ENCODE measurements around the gene SSNA1. TPM values are rescaled to one million over a fixed set of nuclear protein-coding genes. Genes with fewer than 3 reads are reported as not detected.

Gene SSNA1
- total RNA-seq, 2 donors from 2014 or later, result 64.1 to 84.5 TPM

DNA sequence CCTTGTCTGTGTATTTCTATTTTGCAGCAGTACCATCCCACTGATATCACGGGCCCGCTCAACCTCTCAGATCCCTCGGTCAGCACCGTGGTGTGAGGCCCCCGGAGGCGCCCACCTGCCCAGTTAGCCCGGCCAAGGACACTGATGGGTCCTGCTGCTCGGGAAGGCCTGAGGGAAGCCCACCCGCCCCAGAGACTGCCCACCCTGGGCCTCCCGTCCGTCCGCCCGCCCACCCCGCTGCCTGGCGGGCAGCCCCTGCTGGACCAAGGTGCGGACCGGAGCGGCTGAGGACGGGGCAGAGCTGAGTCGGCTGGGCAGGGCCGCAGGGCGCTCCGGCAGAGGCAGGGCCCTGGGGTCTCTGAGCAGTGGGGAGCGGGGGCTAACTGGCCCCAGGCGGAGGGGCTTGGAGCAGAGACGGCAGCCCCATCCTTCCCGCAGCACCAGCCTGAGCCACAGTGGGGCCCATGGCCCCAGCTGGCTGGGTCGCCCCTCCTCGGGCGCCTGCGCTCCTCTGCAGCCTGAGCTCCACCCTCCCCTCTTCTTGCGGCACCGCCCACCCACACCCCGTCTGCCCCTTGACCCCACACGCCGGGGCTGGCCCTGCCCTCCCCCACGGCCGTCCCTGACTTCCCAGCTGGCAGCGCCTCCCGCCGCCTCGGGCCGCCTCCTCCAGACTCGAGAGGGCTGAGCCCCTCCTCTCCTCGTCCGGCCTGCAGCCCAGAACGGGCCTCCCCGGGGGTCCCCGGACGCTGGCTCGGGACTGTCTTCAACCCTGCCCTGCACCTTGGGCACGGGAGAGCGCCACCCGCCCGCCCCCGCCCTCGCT is 20.5 kb upstream of the SSNA1 start:
- H3K36me3 Mint-ChIP-seq (ENCODE audit: insufficient read depth in 2 of 2), result no peaks in the 10 kb centered on the region
- ATAC-seq (replicated peaks in 1 of 2) (peak; percentile 19 to 25), DNase-seq (no peak)
- H3K4me1 Mint-ChIP-seq (ENCODE audit: low read depth), result no peaks in the 10 kb centered on the region
- H3K4me3 Mint-ChIP-seq, result no peak overlapping the region
- H3K27me3 Mint-ChIP-seq (ENCODE audit: low read depth), result peaks cover 21% of the 10 kb centered on the region
- no peak overlapping the region for H3K27ac Mint-ChIP-seq
- no peaks in the 10 kb centered on the region for H3K9me3 Mint-ChIP-seq

GRCh38 chr9:137168573-137168903 is 19.9 kb upstream of the SSNA1 start:
- DNase-seq, result peak in 1 of 2 donors; percentile 23
- H3K9me3 Mint-ChIP-seq, result no peaks in the 10 kb centered on the region
- peak overlapping the region; percentile 59 to 73 for H3K4me3 Mint-ChIP-seq
- H3K36me3 Mint-ChIP-seq (ENCODE audit: insufficient read depth in 2 of 2), result no peaks in the 10 kb centered on the region
- peaks cover 26% of the 10 kb centered on the region for H3K27me3 Mint-ChIP-seq (ENCODE audit: low read depth)
- peaks cover 5% of the 10 kb centered on the region for H3K4me1 Mint-ChIP-seq (ENCODE audit: low read depth)
- no peak overlapping the region for H3K27ac Mint-ChIP-seq
- peak; percentile 18 to 21 for ATAC-seq (replicated peaks in 1 of 2)

- H3K27me3 Mint-ChIP-seq (ENCODE audit: low read depth), result peaks cover 28% of the 10 kb centered on the region
- H3K9me3 Mint-ChIP-seq, result no peaks in the 10 kb centered on the region
- ATAC-seq (replicated peaks in 1 of 2), result peak; percentile 34 to 41
- no peak overlapping the region for H3K27ac Mint-ChIP-seq
- H3K4me1 Mint-ChIP-seq (ENCODE audit: low read depth), result peaks cover 6% of the 10 kb centered on the region
- H3K4me3 Mint-ChIP-seq, result peak overlapping the region; percentile 62 to 73
- H3K36me3 Mint-ChIP-seq (ENCODE audit: insufficient read depth in 2 of 2), result no peaks in the 10 kb centered on the region
- peak; percentile 35 to 36 for DNase-seq
Measured at GRCh38 chr9:137168904-137169856, 19.3 kb upstream of the SSNA1 start.

DNA sequence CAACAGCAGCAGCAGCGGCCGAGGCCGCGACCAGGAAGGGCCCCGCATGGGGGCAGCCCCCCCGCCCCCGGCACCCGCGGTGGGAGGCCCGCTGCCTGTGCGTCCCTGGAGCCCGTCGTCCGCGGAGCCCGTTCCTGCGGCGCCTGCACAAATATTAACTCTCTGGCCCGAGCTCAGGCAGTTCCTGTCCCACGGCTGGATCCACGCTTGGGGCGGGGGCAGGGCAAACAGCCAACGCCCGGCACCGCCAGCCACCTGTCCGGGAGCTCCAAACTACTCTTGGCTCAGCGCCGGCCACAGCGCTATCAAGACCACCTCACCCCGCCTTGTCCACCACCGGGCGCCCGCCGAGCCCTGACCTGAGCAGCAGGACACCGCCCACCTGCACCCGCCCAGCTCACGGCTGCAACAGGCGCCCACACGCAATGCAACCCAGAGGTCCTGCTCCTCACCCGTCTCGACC is 18.5 kb upstream of the SSNA1 start, which contains the start of gene LRRC26:
Gene LRRC26 (minus strand): TSS at position 156 of the 463 bp plus-strand sequence. CDS start 108 bp downstream, at position 48.
- Mint-ChIP-seq H3K27ac (no peak within 1 kb of the TSS), H3K27me3 (ENCODE audit: low read depth) (peaks cover 28% of the 10 kb centered on the region), H3K36me3 (ENCODE audit: insufficient read depth in 2 of 2) (no peaks in the 10 kb centered on the region), H3K4me1 (ENCODE audit: low read depth) (peaks cover 6% of the 10 kb centered on the region), H3K9me3 (no peaks in the 10 kb centered on the region), H3K4me3 (peak within 1 kb of the TSS; percentile 62 to 73)
- DNase-seq, result no peak
- ATAC-seq (replicated peaks in 1 of 2), result no peak

DNA sequence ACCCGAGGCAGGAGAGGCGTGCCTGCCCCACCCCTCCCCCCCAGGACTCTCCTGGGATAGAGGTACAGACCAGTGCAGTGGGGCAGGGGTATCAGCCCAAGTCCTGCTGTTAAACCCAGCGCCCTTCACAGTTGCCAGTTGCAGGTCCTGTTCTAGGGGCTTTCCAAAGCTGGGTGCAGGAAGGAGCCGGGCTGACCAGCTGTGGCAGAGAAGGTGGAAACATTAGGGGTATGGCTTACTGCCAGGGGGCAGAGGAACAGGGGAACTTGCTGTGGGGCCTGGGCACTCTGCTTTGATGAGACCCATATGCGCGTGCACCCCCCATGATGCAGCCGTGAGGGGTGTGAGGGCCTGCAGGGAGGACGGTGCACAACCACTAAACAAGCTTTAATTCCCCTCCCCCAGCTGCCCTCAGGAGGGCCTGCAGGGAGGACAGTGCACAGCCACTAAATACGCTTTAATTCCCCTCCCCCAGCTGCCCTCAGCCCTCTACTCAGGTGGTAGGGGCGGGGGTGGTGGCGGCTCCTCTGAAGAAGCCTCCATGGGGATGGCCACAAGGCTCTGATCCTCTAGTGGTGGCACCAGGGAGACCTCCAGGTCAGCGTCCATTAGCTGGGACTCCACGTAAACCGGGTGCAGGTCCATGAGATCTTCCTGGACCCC is 17.9 kb upstream of the SSNA1 start:
- Mint-ChIP-seq H3K27ac (no peak overlapping the region), H3K27me3 (ENCODE audit: low read depth) (peaks cover 28% of the 10 kb centered on the region), H3K4me1 (ENCODE audit: low read depth) (peaks cover 6% of the 10 kb centered on the region), H3K4me3 (no peak overlapping the region), H3K36me3 (ENCODE audit: insufficient read depth in 2 of 2) (no peaks in the 10 kb centered on the region), H3K9me3 (no peaks in the 10 kb centered on the region)
- ATAC-seq (replicated peaks in 1 of 2), result no peak
- no peak for DNase-seq

GRCh38 chr9:137171149-137171900 is 17.2 kb upstream of the SSNA1 start:
- ATAC-seq (replicated peaks in 1 of 2) (no peak), DNase-seq (no peak)
- Mint-ChIP-seq H3K4me1 (ENCODE audit: low read depth) (peaks cover 6% of the 10 kb centered on the region), H3K27ac (no peak overlapping the region), H3K4me3 (no peak overlapping the region), H3K9me3 (no peaks in the 10 kb centered on the region), H3K27me3 (ENCODE audit: low read depth) (peaks cover 27% of the 10 kb centered on the region), H3K36me3 (ENCODE audit: insufficient read depth in 2 of 2) (no peaks in the 10 kb centered on the region)

DNA sequence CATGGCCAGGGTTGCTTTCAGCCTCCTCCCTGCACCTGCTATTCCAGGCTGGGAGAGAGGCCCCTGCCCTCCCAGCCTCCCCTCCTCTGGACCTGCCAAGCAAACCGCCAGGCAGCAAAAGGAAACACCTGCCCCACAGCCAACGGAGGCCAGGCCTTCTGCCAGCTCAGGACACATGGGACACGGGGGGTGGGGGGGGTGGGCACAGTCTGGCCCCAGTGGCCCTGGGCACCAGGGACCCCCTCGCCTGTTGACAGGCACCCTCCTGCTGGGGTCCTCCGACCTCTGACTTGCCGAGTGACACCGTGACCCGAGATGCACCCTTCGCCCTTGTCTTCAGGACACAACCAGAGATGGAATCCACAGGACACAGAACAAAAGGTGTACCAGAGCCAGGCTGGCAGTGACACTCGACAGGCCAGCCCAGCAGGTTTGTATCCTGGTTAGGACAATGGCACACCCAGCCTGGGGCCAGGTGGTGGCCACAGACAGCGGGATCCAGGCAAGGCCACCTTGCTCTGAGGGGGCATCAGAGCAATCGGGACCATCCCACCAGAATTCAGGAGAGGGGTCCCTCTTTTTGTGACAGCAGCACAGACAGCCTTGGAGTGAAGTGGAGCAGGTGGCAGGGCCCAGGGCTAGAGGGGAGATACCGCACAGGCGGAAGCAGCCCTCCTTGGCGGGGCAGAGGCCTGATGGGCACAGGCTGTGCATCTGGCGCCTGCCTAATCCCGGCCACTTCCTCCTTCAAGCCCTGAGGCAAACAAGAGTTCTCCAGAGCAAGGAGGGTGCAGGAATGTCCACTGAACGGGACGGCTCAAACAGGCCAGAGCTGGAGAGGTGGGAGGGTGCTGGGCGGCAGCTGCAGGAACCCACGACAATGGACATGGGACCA is 15.3 kb upstream of the SSNA1 start:
- no peaks in the 10 kb centered on the region for H3K9me3 Mint-ChIP-seq
- H3K36me3 Mint-ChIP-seq (ENCODE audit: insufficient read depth in 2 of 2), result no peaks in the 10 kb centered on the region
- ATAC-seq (replicated peaks in 1 of 2), result no peak
- H3K27me3 Mint-ChIP-seq (ENCODE audit: low read depth), result peaks cover 21% of the 10 kb centered on the region
- no peak for DNase-seq
- H3K4me3 Mint-ChIP-seq, result no peak overlapping the region
- H3K27ac Mint-ChIP-seq, result no peak overlapping the region
- peaks cover 6% of the 10 kb centered on the region for H3K4me1 Mint-ChIP-seq (ENCODE audit: low read depth)

DNA sequence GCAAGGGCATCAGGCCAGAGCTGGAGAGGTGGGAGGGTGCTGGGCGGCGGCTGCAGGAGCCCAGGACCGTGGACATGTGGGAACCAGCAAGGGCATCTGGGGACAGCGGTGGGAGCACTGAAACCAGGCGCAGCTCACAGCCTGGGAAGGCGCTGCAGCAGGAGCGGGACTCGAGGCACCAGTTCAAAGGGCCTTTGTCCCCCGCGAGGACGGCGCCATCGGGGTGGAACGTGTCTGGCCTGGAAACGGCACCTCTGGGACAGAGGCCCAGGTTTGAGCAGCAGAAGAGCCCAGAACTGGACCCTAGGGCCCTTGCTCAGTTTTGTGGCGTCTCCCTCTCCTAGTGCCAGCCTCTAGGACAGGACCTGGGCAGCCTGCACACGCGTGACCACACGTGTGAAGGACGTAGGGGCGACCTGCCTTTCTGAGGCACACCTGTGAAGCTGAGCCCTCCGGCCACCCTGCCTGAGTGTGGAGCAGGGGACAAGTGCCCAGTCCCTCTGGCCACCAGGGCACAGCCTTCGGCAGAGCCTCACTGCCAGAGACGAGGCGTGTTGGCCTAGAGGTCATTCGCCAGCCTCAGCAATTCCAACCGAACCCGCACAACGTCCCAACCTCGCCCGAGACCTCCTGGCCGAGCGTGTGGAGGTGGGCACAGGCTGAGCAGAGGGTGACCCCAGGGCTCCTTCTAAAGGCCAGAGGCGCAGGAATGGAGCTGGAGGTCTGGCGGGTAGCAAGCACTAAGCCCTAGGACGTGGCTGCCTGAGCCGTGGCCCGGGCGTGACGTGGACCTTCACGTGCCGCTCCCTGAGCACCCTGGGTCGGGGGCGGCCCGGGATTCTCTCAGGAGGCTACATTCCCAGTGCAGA is 14.4 kb upstream of the SSNA1 start:
- Mint-ChIP-seq H3K27ac (no peak overlapping the region), H3K9me3 (no peaks in the 10 kb centered on the region), H3K27me3 (ENCODE audit: low read depth) (peaks cover 21% of the 10 kb centered on the region), H3K4me1 (ENCODE audit: low read depth) (peaks cover 6% of the 10 kb centered on the region), H3K36me3 (ENCODE audit: insufficient read depth in 2 of 2) (no peaks in the 10 kb centered on the region), H3K4me3 (no peak overlapping the region)
- ATAC-seq (replicated peaks in 1 of 2) (no peak), DNase-seq (no peak)

- Mint-ChIP-seq H3K27me3 (ENCODE audit: low read depth) (peaks cover 21% of the 10 kb centered on the region), H3K4me1 (ENCODE audit: low read depth) (peaks cover 6% of the 10 kb centered on the region), H3K4me3 (no peak overlapping the region), H3K9me3 (no peaks in the 10 kb centered on the region), H3K36me3 (ENCODE audit: insufficient read depth in 2 of 2) (no peaks in the 10 kb centered on the region), H3K27ac (no peak overlapping the region)
- ATAC-seq (replicated peaks in 1 of 2), result peak in 1 of 2 donors; percentile 10
- DNase-seq, result no peak
Measured at GRCh38 chr9:137174722-137175293, 13.7 kb upstream of the SSNA1 start.

- no peak for ATAC-seq (replicated peaks in 1 of 2)
- H3K27me3 Mint-ChIP-seq (ENCODE audit: low read depth), result peaks cover 16% of the 10 kb centered on the region
- no peak overlapping the region for H3K4me3 Mint-ChIP-seq
- no peak for DNase-seq
- no peak overlapping the region for H3K27ac Mint-ChIP-seq
- H3K36me3 Mint-ChIP-seq (ENCODE audit: insufficient read depth in 2 of 2), result no peaks in the 10 kb centered on the region
- H3K9me3 Mint-ChIP-seq, result no peaks in the 10 kb centered on the region
- H3K4me1 Mint-ChIP-seq (ENCODE audit: low read depth), result peaks cover 6% of the 10 kb centered on the region
Measured at GRCh38 chr9:137175345-137175961, 13.0 kb upstream of the SSNA1 start.

Data from activated T-cell treated with anti-CD3 and anti-CD28 coated beads, Interleukin-2, amount 50 U/mL, for 72 hours (primary cell).